HepG2 (cell line): ENCODE data around the gene SRPRA. TPM values are rescaled to one million over a fixed set of nuclear protein-coding genes. Genes with fewer than 3 reads are reported as not detected.

Experiments used
- CREB1 ChIP-seq, 2 experiments: fragments of 450-650 bp in 1 of 2; IDR thresholded peaks; 2 replicates each; pipeline ENCODE4 v1.6.1; 2016 to 2017; ENCODE audit warnings: control low read depth in 1 of 2, mild to moderate bottlenecking in 1 of 2, missing compliant biosample characterization in 1 of 2, missing genetic modification characterization in 1 of 2
- E2F1 ChIP-seq: sonication (generic); formaldehyde crosslinking; IDR thresholded peaks from 2 replicates; pipeline ENCODE4 v1.5.0; 2020; ENCODE audit warnings: missing genetic modification reagents
- IRF2 ChIP-seq: IDR thresholded peaks from 2 replicates; pipeline ENCODE4 v1.6.1; 2018; ENCODE audit warnings: missing genetic modification reagents, missing compliant biosample characterization
- KDM5A ChIP-seq: fragments of 200-600 bp; sonication (generic); IDR thresholded peaks from 2 replicates; pipeline ENCODE4 v1.7.0; 2018; ENCODE audit warnings: antibody characterized with exemption, mild to moderate bottlenecking, low read length, borderline replicate concordance
- KLF12 ChIP-seq: sonication (generic); formaldehyde crosslinking; IDR thresholded peaks from 2 replicates; pipeline ENCODE4 v1.4.0; 2020; ENCODE audit warnings: missing genetic modification reagents, borderline replicate concordance
- NFAT5 ChIP-seq: sonication (generic); formaldehyde crosslinking; IDR thresholded peaks from 2 replicates; pipeline ENCODE4 v1.4.0; 2020; ENCODE audit warnings: missing genetic modification reagents
- NFE2L1 ChIP-seq: sonication (generic); formaldehyde crosslinking; IDR thresholded peaks from 2 replicates; pipeline ENCODE4 v1.4.0; 2020; ENCODE audit warnings: missing genetic modification reagents, mild to moderate bottlenecking, borderline replicate concordance
- NR2C2 ChIP-seq: sonication (generic); formaldehyde crosslinking; IDR thresholded peaks from 2 replicates; pipeline ENCODE4 v1.4.0; 2020; ENCODE audit warnings: missing genetic modification reagents, mild to moderate bottlenecking, moderate library complexity, borderline replicate concordance
- PRPF4 ChIP-seq: fragments of 200-400 bp; formaldehyde crosslinking; IDR thresholded peaks from 2 replicates; pipeline ENCODE4 v1.6.1; 2016; ENCODE audit warnings: low read length, low read depth; ENCODE audit not compliant: poor library complexity, severe bottlenecking
- RFXANK ChIP-seq: IDR thresholded peaks from 2 replicates; pipeline ENCODE4 v1.6.1; 2016
- ZBTB25 ChIP-seq: IDR thresholded peaks from 2 replicates; pipeline ENCODE4 v1.6.1; 2018; ENCODE audit warnings: missing genetic modification reagents
- ZBTB3 ChIP-seq: sonication (generic); formaldehyde crosslinking; IDR thresholded peaks from 2 replicates; pipeline ENCODE4 v1.4.0; 2020; ENCODE audit warnings: low read depth, mild to moderate bottlenecking, moderate library complexity, missing genetic modification reagents, borderline replicate concordance
- ZNF615 ChIP-seq: sonication (generic); formaldehyde crosslinking; IDR thresholded peaks from 2 replicates; pipeline ENCODE4 v1.5.0; 2020; ENCODE audit warnings: mild to moderate bottlenecking, missing genetic modification reagents, borderline replicate concordance
- ZNF740 ChIP-seq: sonication (generic); formaldehyde crosslinking; IDR thresholded peaks from 2 replicates; pipeline ENCODE4 v1.4.0; 2020; ENCODE audit warnings: missing genetic modification reagents
- ZNF788 ChIP-seq: sonication (generic); formaldehyde crosslinking; IDR thresholded peaks from 2 replicates; pipeline ENCODE4 v1.5.0; 2020; ENCODE audit warnings: mild to moderate bottlenecking, missing genetic modification reagents, borderline replicate concordance
- polyA plus RNA-seq, 8 experiments: library from polyadenylated mRNA; depleted of rRNA in 3 of 8; stranded (reverse) in 7 of 8; unstranded in 1 of 8; fragments of >200 nt; fragmentation: Illumina TruSeq in 4 of 8; extraction: Trizol in 4 of 8; gene quantifications; 2 replicates each; pipeline versions ENCODE4 v1.2.1 to v1.2.3, GENCODE V29; 2011 to 2016; ENCODE audit warnings: low read depth in 4 of 8, missing spikeins in 1 of 8, mixed read lengths in 1 of 8; ENCODE audit not compliant: insufficient read depth in 1 of 8
- total RNA-seq, 5 experiments: library from RNA; depleted of rRNA; stranded (reverse); fragments of >200 nt; fragmentation: Illumina TruSeq; extraction: Trizol; gene quantifications; 2 replicates each; pipeline ENCODE4 v1.2.3, GENCODE V29; 2016; ENCODE audit warnings: low read depth in 1 of 5

The SRPRA gene
- total and polyA plus RNA-seq, 2 of the 13 experiments (the other 11 are each of a cell fraction or from before 2014, with no cell fraction given), result 27.7 to 64.6 TPM

GRCh38 chr11:126268708-126269579 lies at the start of gene SRPRA, which contains the start of gene FOXRED1 (continued):
- TF ChIP-seq ZNF788 (CRISPR knock-in tag) (peak; percentile 70; the same call in 1 of the 2 replicates), ZNF615 (CRISPR knock-in tag) (no peak), ZBTB25 (CRISPR knock-in tag) (0 out of 2 replicates have a peak, but pooled peaks have one; percentile 67), PRPF4 (no peak), NFAT5 (CRISPR knock-in tag) (peak; percentile 24; the same call in 1 of the 2 replicates), ZBTB3 (CRISPR knock-in tag) (peak; percentile 71; the same call in 1 of the 2 replicates), NFE2L1 (CRISPR knock-in tag) (no peak), CREB1 (IDR thresholded peaks at IDR 0.05) (peak; percentile 99), CREB1 (CRISPR knock-in tag; IDR thresholded peaks at IDR 0.05) (peak; percentile 99), KDM5A (peak; percentile 97), ZNF740 (peak; percentile 88), NR2C2 (CRISPR knock-in tag) (peak; percentile 97), IRF2 (CRISPR knock-in tag) (0 out of 2 replicates have a peak, but pooled peaks have one; percentile 53), E2F1 (CRISPR knock-in tag) (peak; percentile 77), RFXANK (CRISPR knock-in tag) (no peak), KLF12 (CRISPR knock-in tag) (peak; percentile 88; the same call in 1 of the 2 replicates)
